ENCODE measurements around the gene C10orf105.

C10orf105 gene

GRCh38 chr10:71696628-71697326 lies 22.8 kb downstream of the C10orf105 start:
- peak; percentile 66 for DNase-seq

GRCh38 chr10:71695502-71696476 lies 23.8 kb downstream of the C10orf105 start:
- DNase-seq: no peak

- DNase-seq: peak; percentile 34
Measured at GRCh38 chr10:71694567-71694968, 25.0 kb downstream of the C10orf105 start.

- DNase-seq: no peak
Measured at GRCh38 chr10:71694039-71694501, 25.5 kb downstream of the C10orf105 start.

- DNase-seq: no peak
Measured at GRCh38 chr10:71693377-71693776, 26.2 kb downstream of the C10orf105 start.

- no peak for DNase-seq
Measured at GRCh38 chr10:71692598-71693306, 26.8 kb downstream of the C10orf105 start.

GRCh38 chr10:71691405-71691804 lies 28.2 kb downstream of the C10orf105 start:
- DNase-seq: no peak

- no peak for DNase-seq
Measured at GRCh38 chr10:71690094-71690720, 29.4 kb downstream of the C10orf105 start.

- no peak for DNase-seq
Measured at GRCh38 chr10:71688256-71688655, 31.3 kb downstream of the C10orf105 start.

- DNase-seq: no peak
Measured at GRCh38 chr10:71687480-71687879, 32.1 kb downstream of the C10orf105 start.

- DNase-seq: no peak
Measured at GRCh38 chr10:71687077-71687476, 32.5 kb downstream of the C10orf105 start.

- DNase-seq: no peak
Measured at GRCh38 chr10:71685554-71686232, 33.9 kb downstream of the C10orf105 start.

GRCh38 chr10:71684356-71685173 lies 35.0 kb downstream of the C10orf105 start:
- DNase-seq: peak; percentile 57

GRCh38 chr10:71683301-71683700 lies 36.3 kb downstream of the C10orf105 start:
- no peak for DNase-seq

GRCh38 chr10:71681977-71682376 lies 37.6 kb downstream of the C10orf105 start:
- no peak for DNase-seq

GRCh38 chr10:71679425-71679824 lies 40.2 kb downstream of the C10orf105 start:
- DNase-seq: no peak

- no peak for DNase-seq
Measured at GRCh38 chr10:71678057-71678805, 41.3 kb downstream of the C10orf105 start.

GRCh38 chr10:71677261-71677660 lies 42.3 kb downstream of the C10orf105 start:
- no peak for DNase-seq

- no peak for DNase-seq
Measured at GRCh38 chr10:71675295-71675970, 44.1 kb downstream of the C10orf105 start.
